NCI-H2196 (cell line): ENCODE results near the gene KATNB1.
"Not testable (repeated sequence)": the region's sequence is repeated elsewhere in the genome, so short reads cannot be mapped to it uniquely, and the experiment has no call there.

Experiments
- DNase-seq: peaks from one replicate; lab custom pipeline; 2025; ENCODE audit not compliant: unreplicated experiment; lab: John Stamatoyannopoulos, UW

The KATNB1 gene

DNA sequence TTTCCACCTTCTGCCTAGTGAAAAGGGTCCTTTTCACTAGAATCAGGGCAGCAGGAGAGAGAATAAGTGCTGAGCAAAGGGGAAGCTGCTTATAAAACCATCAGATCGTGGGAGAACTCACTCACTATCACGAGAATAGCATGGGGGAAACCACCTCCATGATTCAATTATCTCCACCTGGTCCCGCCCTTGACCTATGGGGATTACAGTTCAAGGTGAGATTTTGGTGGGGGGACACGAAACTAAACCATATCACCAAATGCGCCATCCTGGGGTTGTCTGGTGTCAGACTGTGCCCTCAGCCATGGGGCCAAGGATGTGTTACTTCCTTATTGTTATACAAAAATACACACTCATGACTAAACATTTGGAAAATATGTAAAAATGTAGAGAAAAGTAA is 10.4 kb upstream of the KATNB1 start:
- no peak for DNase-seq

DNA sequence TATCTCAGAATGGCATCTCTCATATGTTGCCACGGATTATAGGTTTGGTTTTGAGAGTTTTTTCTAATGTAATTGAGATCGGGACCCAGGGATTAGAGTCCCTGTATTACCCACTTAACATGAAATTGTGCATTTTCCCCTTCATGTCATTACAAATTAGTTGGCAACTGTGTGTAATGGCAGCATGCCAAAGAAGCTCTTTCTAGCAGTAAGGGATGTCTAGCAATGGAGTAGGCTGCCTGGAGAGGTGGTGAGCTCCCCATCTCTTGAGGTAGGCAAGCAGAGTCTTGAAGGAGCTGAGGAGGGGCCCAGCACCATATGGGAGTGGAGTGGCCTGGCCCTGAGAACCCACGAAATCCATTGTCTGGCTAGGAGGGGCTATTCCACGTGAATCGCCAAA is 10.0 kb upstream of the KATNB1 start:
- DNase-seq: no peak

DNA sequence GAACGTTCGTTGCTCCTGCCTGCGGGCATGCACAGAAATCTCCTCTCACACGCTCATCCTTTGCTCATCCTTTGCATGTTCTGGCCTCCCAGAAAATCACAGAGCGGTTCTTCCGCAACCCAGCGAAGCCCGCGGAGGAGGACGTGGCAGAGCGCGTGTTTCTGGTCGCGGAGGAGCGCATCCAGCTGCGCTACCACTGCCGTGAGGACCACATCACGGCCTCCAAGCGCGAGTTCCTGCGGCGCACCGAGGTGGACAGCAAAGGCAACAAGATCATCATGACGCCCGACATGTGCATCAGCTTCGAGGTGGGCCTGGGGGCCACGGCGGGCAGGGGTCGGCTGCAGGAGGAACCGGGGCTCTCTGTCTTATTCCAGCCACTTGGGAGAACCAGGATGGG is 9.6 kb upstream of the KATNB1 start:
- DNase-seq: no peak

DNA sequence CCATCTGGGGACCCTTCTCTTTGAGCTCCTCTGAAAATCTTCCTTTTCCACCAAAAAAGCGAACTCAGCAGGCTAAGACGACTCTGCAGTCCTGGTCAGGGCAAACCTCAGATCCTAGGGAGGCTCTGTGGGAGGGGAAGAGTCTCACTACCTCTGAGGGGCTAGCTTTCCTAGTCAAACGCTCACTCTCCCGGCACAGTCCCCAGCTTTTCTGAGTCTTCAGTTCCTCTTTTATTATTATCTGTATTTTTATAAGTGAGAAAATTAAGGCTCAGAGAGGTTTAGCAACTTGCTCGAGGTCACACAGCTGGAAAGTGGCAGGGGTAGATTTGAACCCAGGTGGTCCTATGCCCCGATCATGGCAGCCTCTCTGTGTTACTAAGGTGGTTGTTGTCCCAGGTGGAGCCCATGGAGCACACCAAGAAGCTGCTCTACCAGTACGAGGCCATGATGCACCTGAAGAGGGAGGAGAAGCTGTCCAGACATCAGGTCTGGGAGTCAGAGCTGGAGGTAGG is 9.1 kb upstream of the KATNB1 start:
- no peak for DNase-seq

DNA sequence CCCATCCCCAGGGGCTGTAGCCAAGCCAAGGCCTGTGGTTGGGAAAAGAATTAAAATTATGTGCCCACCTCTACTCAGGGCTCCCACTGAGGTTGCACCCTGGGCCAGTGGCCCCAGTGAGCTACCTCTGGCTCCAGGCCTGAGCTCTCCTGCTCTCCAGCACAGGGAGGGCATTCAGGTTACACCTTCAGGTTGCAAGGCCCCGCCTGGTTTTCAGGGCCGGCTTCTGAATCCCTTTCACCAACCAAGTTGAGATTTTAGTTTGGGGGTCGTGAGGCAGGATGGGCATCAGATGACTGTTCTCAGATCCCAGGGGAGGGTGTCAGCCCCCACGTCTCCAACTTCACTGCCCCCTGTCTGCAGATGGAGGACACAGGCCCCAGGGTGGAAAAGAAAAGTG is 8.0 kb upstream of the KATNB1 start:
- no peak for DNase-seq

- DNase-seq: no peak
These were observed 7.0 kb upstream of the KATNB1 start for GRCh38 chr16:57728336-57729181.

GRCh38 chr16:57729182-57729484 is 6.4 kb upstream of the KATNB1 start:
- DNase-seq: no peak

DNA sequence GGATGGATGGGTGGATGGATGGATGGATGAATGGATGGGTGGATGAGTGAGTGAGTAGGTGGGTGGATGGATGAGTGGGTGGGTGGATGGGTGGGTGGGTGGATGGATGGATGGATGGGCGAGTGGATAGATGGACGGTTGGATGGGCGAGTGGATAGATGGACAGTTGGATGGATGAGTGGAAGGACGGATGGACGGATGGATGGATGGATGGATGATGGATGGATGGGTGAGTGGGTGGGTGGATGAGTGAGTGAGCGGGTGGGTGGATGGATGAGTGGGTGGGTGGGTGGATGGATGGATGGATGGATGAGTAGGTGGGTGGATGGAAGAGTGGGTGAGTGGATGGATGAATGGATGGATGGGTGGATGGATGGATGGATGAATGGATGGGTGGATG is 5.7 kb upstream of the KATNB1 start:
- not testable (repeated sequence) for DNase-seq

- no peak for DNase-seq
These were observed 4.5 kb upstream of the KATNB1 start for GRCh38 chr16:57730771-57731730.

DNA sequence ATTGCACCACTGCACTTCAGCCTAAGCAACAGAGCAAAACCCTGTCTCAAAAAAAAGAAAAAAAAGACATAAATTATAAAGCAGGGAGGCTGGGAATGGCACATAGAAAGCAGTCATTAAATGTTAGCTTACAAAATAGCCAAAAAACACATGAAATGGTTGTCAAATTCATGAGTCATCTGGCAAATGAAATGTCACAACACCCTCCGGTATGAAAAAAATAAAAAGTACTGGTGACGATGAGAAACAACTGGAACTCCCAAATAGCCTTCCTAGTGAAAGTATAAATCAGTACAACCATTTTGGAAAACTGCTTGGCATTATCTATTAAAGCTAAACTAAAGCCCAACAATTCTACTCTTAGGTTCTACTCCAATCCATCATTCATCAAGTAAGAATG is 3.5 kb upstream of the KATNB1 start:
- DNase-seq: no peak

DNA sequence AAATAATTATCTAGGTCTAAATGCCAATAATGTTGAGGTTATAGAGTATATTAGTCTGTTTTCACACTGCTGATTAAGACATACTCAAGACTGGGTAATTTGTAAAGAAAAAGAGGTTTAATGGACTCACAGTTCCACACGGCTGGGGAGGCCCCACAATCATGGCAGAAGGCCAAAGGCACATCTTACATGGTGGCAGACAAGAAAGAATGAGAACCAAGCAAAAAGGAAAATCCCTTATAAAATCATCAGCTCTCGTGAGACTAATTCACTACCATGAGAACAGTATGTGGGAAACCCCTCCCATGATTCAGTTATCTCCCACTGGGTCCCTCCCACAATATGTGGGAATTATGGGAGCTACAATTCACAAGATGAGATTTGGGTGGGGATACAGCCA is 2.9 kb upstream of the KATNB1 start:
- no peak for DNase-seq

DNA sequence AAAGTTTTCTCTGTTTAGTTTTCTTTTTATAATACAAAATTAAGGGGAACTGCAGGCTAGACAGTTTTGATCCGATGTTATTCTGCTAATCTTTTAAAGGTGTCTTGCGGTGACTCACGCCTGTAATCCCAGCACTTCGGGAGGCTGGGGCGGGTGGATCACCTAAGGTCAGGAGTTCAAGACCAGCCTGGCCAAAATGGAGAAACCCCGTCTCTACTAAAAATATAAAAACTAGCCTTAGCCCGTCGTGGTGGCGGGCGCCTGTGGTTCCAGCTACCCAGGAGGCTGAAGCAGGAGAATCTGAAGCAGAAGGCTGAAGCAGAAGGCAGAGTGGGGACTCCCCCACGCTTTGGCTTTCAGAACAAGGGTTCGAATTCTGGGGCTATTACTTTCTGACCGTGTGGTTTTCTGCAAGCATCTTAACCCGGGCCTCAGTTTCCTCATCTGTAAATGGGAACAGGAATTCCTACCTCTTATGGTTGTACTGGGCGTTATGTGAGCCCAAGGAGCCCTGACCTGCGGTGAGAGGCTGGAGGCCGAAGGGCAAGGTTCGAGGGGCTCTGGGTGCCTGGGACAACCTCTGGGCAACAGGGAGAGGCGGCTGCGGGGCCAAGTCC is 1.2 kb upstream of the KATNB1 start:
- no peak for DNase-seq

DNA sequence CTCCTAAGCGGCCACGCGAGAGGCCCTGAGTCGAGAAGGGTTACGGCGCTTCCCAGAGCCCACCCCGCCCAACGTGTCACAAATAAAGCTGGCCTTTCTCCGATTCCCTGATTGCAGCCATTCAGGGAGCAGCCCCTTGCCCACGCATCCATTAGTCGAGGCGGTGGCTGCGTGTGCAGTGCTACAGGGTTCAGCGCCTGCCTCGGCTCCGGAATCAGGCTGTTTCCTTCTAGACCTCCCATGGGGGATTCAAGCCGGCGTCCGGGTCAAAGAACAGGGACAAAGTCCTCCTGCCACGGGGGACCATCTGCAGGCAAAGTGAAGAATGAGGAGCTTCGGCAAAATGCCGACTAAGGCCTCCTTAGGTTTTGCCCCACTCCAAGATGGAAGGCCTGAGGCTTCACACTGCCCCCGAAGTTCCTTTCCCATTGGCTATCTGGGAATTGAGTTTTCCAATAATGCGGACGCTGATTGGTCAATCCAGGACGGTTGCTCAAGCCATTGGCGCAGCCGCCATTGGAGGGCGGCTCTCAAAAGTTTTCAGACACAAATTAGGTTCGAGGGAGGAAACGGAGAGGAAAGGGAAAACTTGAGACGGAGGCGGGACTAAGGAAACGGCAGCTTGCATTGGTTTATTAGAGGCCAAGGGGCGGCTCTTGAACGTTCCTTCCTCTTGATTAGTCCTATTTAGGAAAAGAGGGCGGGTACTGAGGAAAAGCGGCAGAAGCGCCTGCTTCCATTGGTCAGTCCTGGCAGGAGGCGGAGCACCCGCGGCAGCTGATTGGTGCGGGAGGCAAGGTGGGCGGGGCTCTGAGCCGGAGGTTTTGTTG is 430 bp upstream of the KATNB1 start:
- DNase-seq: peak; percentile 95

GRCh38 chr16:57736419-57737351 is 1.1 kb downstream of the KATNB1 start:
- DNase-seq: peak; percentile 22

GRCh38 chr16:57738844-57739243 is 3.3 kb downstream of the KATNB1 start:
- DNase-seq: no peak

- DNase-seq: no peak
These were observed 4.3 kb downstream of the KATNB1 start for GRCh38 chr16:57739756-57740422.

DNA sequence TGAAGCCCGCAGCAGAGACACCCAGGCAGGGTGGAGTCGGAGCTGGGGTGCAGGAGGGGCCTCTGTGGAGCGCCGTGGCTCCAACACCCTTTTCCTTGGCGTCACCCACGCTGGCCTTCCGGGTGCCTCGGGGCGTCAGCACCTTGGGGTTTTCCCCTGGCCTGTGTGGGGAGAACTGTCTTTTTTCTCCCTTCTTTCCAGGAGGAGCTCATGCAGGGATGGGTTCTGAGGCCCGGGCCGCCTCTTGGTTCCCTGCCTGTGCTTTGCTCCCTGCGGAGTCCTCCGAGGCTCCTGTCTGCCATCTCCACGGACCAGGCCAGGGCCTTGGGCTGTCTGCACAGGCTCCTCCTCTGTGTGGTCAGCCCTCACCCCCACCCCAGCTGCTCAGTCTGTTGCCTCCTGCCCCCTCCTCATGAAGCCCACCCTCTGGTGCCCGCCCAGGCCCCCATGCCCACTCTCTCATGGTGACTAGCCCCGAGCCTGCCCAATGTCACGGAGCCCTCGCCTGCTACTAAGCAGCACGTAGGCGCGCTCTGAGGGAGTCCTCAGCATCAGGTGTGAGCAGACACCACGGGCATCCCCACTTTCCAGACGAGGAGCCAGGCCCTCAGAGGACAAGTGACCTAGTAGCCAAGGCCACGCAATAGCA is 5.0 kb downstream of the KATNB1 start:
- no peak for DNase-seq

DNA sequence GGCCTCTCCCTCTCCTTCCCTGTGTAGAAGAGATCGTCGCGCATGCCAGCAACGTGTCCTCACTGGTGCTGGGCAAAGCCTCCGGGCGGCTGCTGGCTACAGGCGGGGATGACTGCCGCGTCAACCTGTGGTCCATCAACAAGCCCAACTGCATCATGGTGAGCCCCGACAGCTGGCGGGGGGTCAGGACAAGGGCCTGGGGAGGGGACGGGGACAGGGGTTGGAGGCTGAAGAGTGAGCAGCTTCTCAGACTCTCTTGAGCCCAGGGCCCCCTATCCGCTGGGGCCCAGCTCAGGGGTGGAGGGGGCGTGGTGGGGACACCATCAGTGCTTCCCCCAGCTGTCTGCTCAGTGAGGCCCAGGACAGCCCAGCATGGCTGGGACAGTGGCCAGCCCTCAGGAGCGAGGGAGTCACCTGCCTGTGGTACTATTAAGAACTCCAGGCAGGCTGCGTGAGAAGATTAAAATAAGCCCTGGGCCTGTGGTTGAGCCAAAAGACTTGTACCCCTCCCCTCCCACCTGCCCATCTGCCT is 6.2 kb downstream of the KATNB1 start:
- no peak for DNase-seq
